Activated CD8-positive, alpha-beta memory T cell treated with anti-CD3 and anti-CD28 coated beads, Interleukin-2, amount 50 U/mL, for 1 hour (primary cell): ENCODE data around the gene OR5W2.
"Not testable (repeated sequence)": the region's sequence is repeated elsewhere in the genome, so short reads cannot be mapped to it uniquely, and the experiment has no call there.

Source experiments
- DNase-seq: peaks from one replicate; pipeline ENCODE4 v3.0.0-alpha.2; 2020; ENCODE audit errors: extremely low read depth

The OR5W2 gene

GRCh38 chr11:55914482-55914881, at the start of gene OR5W2:
Gene OR5W2, minus strand, starts transcription at chr11:55914582. Its CDS starts 0 bp downstream, at chr11:55914582.
- DNase-seq, result no peak

DNA sequence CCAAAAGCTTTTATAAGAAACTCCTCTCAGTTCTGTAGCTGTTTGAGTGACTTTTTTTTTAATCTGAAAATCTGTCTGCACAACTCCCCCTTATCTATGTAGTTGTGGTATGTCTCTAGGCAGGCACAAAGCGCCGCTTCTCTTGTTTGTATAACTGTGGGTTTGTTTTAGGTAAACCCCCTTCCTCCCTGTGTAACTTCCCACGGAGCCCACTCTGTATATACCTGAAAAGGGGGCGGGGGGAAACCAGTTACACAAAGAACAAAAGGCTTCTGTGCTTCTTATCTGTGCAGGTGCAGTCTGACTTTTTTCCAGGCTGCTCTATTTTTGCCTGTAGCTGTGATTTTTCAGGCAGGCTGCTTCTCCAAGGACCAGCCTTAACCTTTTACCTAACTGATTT, 42.1 kb upstream of the OR5W2 start:
- DNase-seq, result no peak

DNA sequence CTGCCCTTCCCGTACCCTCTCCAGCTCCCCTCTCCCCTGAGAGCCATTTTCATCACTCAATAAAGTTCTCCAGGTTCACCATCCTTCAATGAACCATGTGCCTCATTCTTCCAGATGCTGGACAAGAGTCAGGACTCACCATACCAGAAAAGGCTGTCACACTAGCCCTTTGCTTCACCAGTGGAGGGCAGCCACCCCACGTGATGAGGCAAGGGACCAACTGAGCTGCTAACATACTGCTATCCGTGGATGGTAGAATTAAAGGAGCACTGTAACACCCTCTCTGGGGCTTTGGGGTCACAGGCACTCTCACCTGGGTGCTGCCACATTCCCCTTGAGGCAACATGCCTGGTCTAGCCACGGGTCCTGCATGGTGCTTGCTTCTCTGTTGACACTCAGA, 34.9 kb upstream of the OR5W2 start:
- no peak for DNase-seq

DNA sequence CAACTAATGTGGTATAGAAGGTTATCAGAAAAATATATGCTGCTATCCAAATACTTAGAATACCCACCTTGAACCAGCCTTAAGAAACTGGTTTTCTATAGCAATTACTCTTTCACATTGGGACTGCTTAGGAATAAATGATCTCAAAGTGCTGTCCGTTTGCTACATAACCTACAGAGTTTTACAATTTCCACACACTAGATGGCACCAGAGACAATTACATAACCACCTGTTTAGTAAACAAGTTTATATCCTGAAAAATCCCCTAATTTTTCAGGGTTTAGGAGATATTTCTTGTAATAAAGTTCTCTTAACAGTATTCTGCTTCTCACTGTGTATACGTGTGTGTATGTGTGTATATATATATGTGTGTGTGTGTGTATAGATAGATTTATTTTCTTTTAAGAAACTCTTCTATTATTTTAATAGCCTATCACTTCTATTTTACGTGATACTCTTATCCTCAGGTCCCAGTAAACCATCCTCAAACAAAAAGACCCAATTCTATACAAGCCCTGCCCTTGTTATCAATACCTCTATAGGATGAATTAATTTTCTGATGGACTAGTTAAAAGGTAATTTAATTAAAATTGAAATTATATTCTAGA, 28.5 kb upstream of the OR5W2 start:
- no peak for DNase-seq

- no peak for DNase-seq
Measured at GRCh38 chr11:55936300-55936699, 21.9 kb upstream of the OR5W2 start, which contains the start of gene OR5I1. Gene OR5I1, minus strand, starts transcription at chr11:55936400. Its CDS starts 0 bp downstream, at chr11:55936400.

GRCh38 chr11:55920537-55920936, 6.2 kb upstream of the OR5W2 start:
- DNase-seq, result no peak

DNA sequence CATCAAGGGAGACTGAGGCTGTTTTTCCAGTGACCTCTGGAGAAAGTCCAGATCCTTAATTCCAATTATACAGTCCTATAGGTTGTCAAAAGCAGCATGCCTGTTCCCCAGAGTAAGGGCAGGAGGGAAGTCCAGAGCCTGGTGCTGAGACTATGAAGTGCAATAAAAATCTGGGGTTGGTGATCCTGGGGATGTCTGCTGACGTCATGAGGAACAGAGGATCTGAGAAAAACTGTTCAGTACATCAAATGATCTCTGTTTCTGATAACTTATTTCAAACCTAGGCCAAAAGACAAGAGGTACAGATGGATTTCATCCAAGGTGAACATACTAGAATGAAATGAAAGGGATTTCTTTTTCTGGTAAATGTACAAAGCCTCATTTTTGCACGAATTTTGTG, 12.1 kb downstream of the OR5W2 start:
- no peak for DNase-seq

DNA sequence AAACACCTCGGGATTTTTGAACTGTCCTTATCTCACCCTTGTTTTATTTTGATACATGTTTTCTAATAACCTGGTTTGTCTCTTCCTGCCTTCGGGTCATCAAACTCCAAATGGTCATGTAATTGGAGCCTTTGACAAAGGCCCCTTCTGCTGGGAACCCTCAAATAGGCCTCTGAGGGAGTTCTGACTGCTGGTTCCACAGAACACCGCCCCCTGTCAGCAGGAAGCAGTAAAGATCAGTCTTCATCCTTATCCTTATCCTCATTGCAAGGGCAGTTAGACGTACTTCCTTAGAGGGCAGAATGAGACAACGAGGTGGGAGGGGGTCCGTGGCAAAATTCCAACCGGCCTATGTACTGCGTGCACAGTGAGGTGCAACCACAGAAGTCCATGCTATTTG, 19.2 kb downstream of the OR5W2 start:
- DNase-seq, result no peak

DNA sequence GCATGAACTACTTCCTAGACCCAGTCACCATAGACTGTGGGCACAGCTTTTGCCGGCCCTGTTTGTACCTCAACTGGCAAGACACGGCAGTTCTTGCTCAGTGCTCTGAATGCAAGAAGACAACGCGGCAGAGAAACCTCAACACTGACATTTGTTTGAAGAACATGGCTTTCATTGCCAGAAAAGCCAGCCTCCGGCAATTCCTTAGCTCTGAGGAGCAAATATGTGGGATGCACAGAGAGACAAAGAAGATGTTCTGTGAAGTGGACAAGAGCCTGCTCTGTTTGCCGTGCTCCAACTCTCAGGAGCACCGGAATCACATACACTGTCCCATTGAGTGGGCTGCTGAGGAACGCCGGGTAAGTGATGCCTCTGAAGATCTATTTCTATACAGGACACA, 28.9 kb downstream of the OR5W2 start:
- DNase-seq, result not testable (repeated sequence)

GRCh38 chr11:55884995-55885394, 29.4 kb downstream of the OR5W2 start:
- DNase-seq, result not testable (repeated sequence)

- not testable (repeated sequence) for DNase-seq
Measured at GRCh38 chr11:55882997-55883396, 31.4 kb downstream of the OR5W2 start, which contains the start of gene TRIM51. Gene TRIM51, plus strand, starts transcription at chr11:55883297. Its CDS starts 2,132 bp downstream, at chr11:55885429.

DNA sequence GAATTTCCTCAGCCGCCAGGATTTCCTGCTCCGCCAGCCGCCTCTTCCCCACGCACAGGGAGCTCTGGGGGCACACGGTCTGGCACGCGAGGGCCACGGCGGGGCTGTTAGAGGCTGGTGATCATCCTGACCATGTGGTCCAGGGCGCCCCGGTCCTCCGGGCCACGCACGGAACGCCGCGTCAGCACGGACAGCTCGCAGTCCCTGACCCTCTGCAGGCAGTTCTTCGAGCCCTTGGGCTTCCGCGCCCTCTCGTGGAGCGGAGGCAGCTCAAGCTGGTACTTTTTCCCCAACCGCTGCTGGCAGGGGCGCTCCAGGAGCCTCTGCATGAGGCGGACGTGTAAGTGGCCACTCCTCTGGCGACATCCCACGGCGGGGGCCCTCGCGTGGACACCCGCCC, 41.2 kb downstream of the OR5W2 start:
- not testable (repeated sequence) for DNase-seq

- DNase-seq, result not testable (repeated sequence)
Measured at GRCh38 chr11:55872731-55873130, 41.7 kb downstream of the OR5W2 start.

DNA sequence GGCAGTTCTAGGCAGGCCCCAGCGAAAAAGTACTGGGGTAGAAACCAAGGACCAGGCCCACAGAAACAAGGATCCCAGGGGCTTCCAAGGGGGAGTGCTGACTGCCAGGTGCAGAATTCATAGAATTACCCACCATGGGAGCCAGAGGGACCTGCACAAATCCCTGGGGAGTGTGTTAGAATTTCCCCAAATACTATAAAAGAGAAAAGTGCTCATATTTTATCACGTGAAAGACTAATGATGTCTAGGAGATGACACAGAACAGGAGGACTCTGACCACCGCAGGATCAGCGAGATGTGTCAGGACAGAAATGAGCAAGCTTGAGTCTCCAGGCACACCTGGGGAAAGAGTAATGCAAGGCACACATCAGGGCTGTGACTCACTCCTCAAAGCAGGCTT, 47.0 kb downstream of the OR5W2 start:
- DNase-seq, result not testable (repeated sequence)
